Nephron progenitor cell (in vitro differentiated cells): Measurements from ENCODE around the gene KISS1R.
A peak's percentile ranks its signal among the peaks of the same experiment; 100 is the strongest.

ENCODE experiments used
- DNase-seq: peaks from one replicate; pipeline ENCODE4 v3.0.0; 2021
- H3K27ac Mint-ChIP-seq: 2 replicates; pipeline ENCODE4 v1.8.0; 2021; ENCODE audit warnings: mild to moderate bottlenecking, moderate library complexity, mixed read lengths
- H3K27me3 Mint-ChIP-seq: 2 replicates; pipeline ENCODE4 v1.8.0; 2021; ENCODE audit warnings: mild to moderate bottlenecking, low read depth, mixed read lengths; ENCODE audit not compliant: poor library complexity
- H3K36me3 Mint-ChIP-seq: 2 replicates; pipeline ENCODE4 v1.8.0; 2021; ENCODE audit warnings: low read depth, mixed read lengths
- H3K4me1 Mint-ChIP-seq: 2 replicates; pipeline ENCODE4 v1.8.0; 2021; ENCODE audit warnings: mixed read lengths
- H3K4me3 Mint-ChIP-seq: 2 replicates; pipeline ENCODE4 v1.8.0; 2021; ENCODE audit warnings: mild to moderate bottlenecking, moderate library complexity, mixed read lengths
- H3K9me3 Mint-ChIP-seq: 2 replicates; pipeline ENCODE4 v1.8.0; 2021; ENCODE audit warnings: mild to moderate bottlenecking, moderate library complexity, mixed read lengths
- CTCF ChIP-seq: fragments of 200-600 bp; sonication (generic); IDR thresholded peaks from 2 replicates; pipeline ENCODE4 v1.5.0; 2021; ENCODE audit warnings: antibody characterized with exemption

KISS1R gene

GRCh38 chr19:918152-918437, 962 bp downstream of the KISS1R start:
- peaks cover 6% of the 10 kb centered on the region for H3K4me1 Mint-ChIP-seq
- H3K27me3 Mint-ChIP-seq, result peaks cover 65% of the 10 kb centered on the region
- no peak overlapping the region for H3K4me3 Mint-ChIP-seq
- H3K27ac Mint-ChIP-seq, result no peak overlapping the region
- TF ChIP-seq CTCF, result no peak
- no peak for DNase-seq
- H3K9me3 Mint-ChIP-seq, result no peaks in the 10 kb centered on the region
- no peaks in the 10 kb centered on the region for H3K36me3 Mint-ChIP-seq

- Mint-ChIP-seq H3K36me3 (no peaks in the 10 kb centered on the region), H3K4me3 (no peak overlapping the region), H3K27me3 (peaks cover 65% of the 10 kb centered on the region), H3K4me1 (peaks cover 11% of the 10 kb centered on the region), H3K9me3 (no peaks in the 10 kb centered on the region), H3K27ac (no peak overlapping the region)
- peak; percentile 38 for DNase-seq
- TF ChIP-seq CTCF, result no peak
These were observed 1.5 kb downstream of the KISS1R start for GRCh38 chr19:918481-919198.

- Mint-ChIP-seq H3K4me3 (no peak overlapping the region), H3K4me1 (peaks cover 11% of the 10 kb centered on the region)
These were observed 2.3 kb downstream of the KISS1R start for GRCh38 chr19:919199-920050.

GRCh38 chr19:920051-920864, 3.1 kb downstream of the KISS1R start:
- DNase-seq, result peak; percentile 57
- H3K4me1 Mint-ChIP-seq, result peaks cover 11% of the 10 kb centered on the region
- H3K36me3 Mint-ChIP-seq, result no peaks in the 10 kb centered on the region
- no peak for TF ChIP-seq CTCF
- H3K9me3 Mint-ChIP-seq, result no peaks in the 10 kb centered on the region
- H3K4me3 Mint-ChIP-seq, result peak overlapping the region; percentile 57
- H3K27me3 Mint-ChIP-seq, result peaks cover 56% of the 10 kb centered on the region
- no peak overlapping the region for H3K27ac Mint-ChIP-seq

More at GRCh38 chr19:919199-920050, 2.3 kb downstream of the KISS1R start:
- Mint-ChIP-seq H3K27me3 (peaks cover 61% of the 10 kb centered on the region), H3K36me3 (no peaks in the 10 kb centered on the region), H3K9me3 (no peaks in the 10 kb centered on the region), H3K27ac (no peak overlapping the region)
- TF ChIP-seq CTCF, result no peak
- no peak for DNase-seq

- Mint-ChIP-seq H3K36me3 (no peaks in the 10 kb centered on the region), H3K27me3 (peaks cover 28% of the 10 kb centered on the region), H3K4me1 (peaks cover 20% of the 10 kb centered on the region), H3K9me3 (no peaks in the 10 kb centered on the region), H3K4me3 (peak overlapping the region; percentile 69), H3K27ac (no peak overlapping the region)
- DNase-seq, result no peak
- TF ChIP-seq CTCF, result no peak
These were observed 7.5 kb downstream of the KISS1R start for GRCh38 chr19:924553-925086.
